ENCODE data around the gene ZFYVE9. TPM values are rescaled to one million over a fixed set of nuclear protein-coding genes. Genes with fewer than 3 reads are reported as not detected.

The ZFYVE9 gene
- total RNA-seq, 1 experiment from 2014 or later = 14.2 TPM

- Histone ChIP-seq H3K4me2 (ENCODE audit: low read length) (no peak overlapping the region), H3K9ac (ENCODE audit: low read length) (no peak overlapping the region), H3K27ac (ENCODE audit: low read depth, low read length) (no peak overlapping the region), H3K36me3 (ENCODE audit: control insufficient read depth in 1 of 2, insufficient read depth in 2 of 2, low read length in 2 of 2) (no peaks in the 10 kb centered on the region), H4K20me1 (ENCODE audit: insufficient read depth) (no peaks in the 10 kb centered on the region), H2AFZ (ENCODE audit: low read depth, low read length, poor library complexity, severe bottlenecking) (no peak overlapping the region), H3K9me2 (ENCODE audit: insufficient read depth) (no peaks in the 10 kb centered on the region), H3K79me2 (ENCODE audit: insufficient read depth, low read length) (no peaks in the 10 kb centered on the region), H3K9me3 (ENCODE audit: control insufficient read depth in 1 of 2, insufficient read depth in 1 of 2, low read depth in 1 of 2, low read length in 2 of 2) (no peaks in the 10 kb centered on the region), H3K4me1 (ENCODE audit: control insufficient read depth in 1 of 2, insufficient read depth in 2 of 2, low read length in 2 of 2) (no peaks in the 10 kb centered on the region), H3K27me3 (ENCODE audit: insufficient read depth, low read length) (no peaks in the 10 kb centered on the region), H3K4me3 (replicated peaks in 1 of 2; ENCODE audit: low read depth in 1 of 2, low read length in 2 of 2) (no peak overlapping the region)
- intact Hi-C loops (cut with micrococcal nuclease) = no loop called here
- RAD21 ChIA-PET (ENCODE audit: low non-redundant PET in 1 of 2, low total read pairs in 2 of 2, uncharacterized antibody in 2 of 2, unreplicated experiment in 2 of 2) = no interaction called here
- CTCF ChIA-PET = interaction anchor here (0.9 kb wide), 1 partner anchor 8 kb away, joined by 3 read pairs; no protein-coding TSS in a partner anchor
- ATAC-seq = no peak
- no TSS peak for BruUV-seq (replicated peaks)
- POLR2A ChIA-PET = no interaction called here
- TF ChIP-seq ATF3 (IDR thresholded peaks at IDR 0.05) = no peak
- no peak for TF ChIP-seq SP1 (IDR thresholded peaks at IDR 0.05; ENCODE audit: low read depth)
- no peak for TF ChIP-seq EGR1 (IDR thresholded peaks at IDR 0.05; ENCODE audit: low read depth)
- no peak for TF ChIP-seq REST (IDR thresholded peaks at IDR 0.05; ENCODE audit: low read depth)
- TF ChIP-seq CEBPB (IDR thresholded peaks at IDR 0.05; ENCODE audit: low read depth) = no peak
- TF ChIP-seq CBX3 (IDR thresholded peaks at IDR 0.05; ENCODE audit: low read depth) = no peak
- no peak for TF ChIP-seq ZNF274 (IDR thresholded peaks at IDR 0.05; ENCODE audit: low read depth, low read length)
- TF ChIP-seq YY1 (IDR thresholded peaks at IDR 0.05; ENCODE audit: extremely low read depth, insufficient replicate concordance, low read depth, low read length) = no peak
- TF ChIP-seq FOSL1 (IDR thresholded peaks at IDR 0.05; ENCODE audit: low read depth) = no peak
- no peak for TF ChIP-seq ZFX (IDR thresholded peaks at IDR 0.05)
- TF ChIP-seq EZH2phosphoT487 (IDR thresholded peaks at IDR 0.05; ENCODE audit: borderline replicate concordance) = no peak
- no peak for TF ChIP-seq MAX (IDR thresholded peaks at IDR 0.05)
- TF ChIP-seq SIN3A (IDR thresholded peaks at IDR 0.05; ENCODE audit: low read depth) = no peak
- TF ChIP-seq EZH2 (IDR thresholded peaks at IDR 0.05) = no peak
- TF ChIP-seq CTCF (IDR thresholded peaks at IDR 0.05 in 2 of 3, conservative IDR thresholded peaks at IDR 0.05 in 1 of 3; ENCODE audit: borderline replicate concordance in 1 of 3, insufficient read depth in 1 of 3, low read depth in 2 of 3, low read length in 2 of 3) = no peak
- TF ChIP-seq ZBTB33 (IDR thresholded peaks at IDR 0.05; ENCODE audit: extremely low read depth, insufficient replicate concordance, low read length) = no peak
- TF ChIP-seq SRF (IDR thresholded peaks at IDR 0.05; ENCODE audit: low read depth) = no peak
- TF ChIP-seq ELF1 (IDR thresholded peaks at IDR 0.05; ENCODE audit: borderline replicate concordance, low read depth) = no peak
- no peak for TF ChIP-seq JUND (IDR thresholded peaks at IDR 0.05)
- DNase-seq (ENCODE audit: low read depth, low spot score) = no peak
Observed at GRCh38 chr1:52119301-52120079, 22.4 kb upstream of the ZFYVE9 start.

Measured in HCT116 (cell line).